HG03025 (cell line): ENCODE data around the gene RNGTT.
A peak's percentile ranks its signal among the peaks of the same experiment; 100 is the strongest.
"Not testable (repeated sequence)": the region's sequence is repeated elsewhere in the genome, so short reads cannot be mapped to it uniquely, and the experiment has no call there.

ENCODE experiments used
- ATAC-seq: cut with Tn5 transposase; IDR thresholded peaks from one replicate; pipeline ENCODE4 v1.9.1; 2021; ENCODE audit warnings: mild to moderate bottlenecking, moderate library complexity; ENCODE audit not compliant: unreplicated experiment, low FRiP score

Gene RNGTT

DNA sequence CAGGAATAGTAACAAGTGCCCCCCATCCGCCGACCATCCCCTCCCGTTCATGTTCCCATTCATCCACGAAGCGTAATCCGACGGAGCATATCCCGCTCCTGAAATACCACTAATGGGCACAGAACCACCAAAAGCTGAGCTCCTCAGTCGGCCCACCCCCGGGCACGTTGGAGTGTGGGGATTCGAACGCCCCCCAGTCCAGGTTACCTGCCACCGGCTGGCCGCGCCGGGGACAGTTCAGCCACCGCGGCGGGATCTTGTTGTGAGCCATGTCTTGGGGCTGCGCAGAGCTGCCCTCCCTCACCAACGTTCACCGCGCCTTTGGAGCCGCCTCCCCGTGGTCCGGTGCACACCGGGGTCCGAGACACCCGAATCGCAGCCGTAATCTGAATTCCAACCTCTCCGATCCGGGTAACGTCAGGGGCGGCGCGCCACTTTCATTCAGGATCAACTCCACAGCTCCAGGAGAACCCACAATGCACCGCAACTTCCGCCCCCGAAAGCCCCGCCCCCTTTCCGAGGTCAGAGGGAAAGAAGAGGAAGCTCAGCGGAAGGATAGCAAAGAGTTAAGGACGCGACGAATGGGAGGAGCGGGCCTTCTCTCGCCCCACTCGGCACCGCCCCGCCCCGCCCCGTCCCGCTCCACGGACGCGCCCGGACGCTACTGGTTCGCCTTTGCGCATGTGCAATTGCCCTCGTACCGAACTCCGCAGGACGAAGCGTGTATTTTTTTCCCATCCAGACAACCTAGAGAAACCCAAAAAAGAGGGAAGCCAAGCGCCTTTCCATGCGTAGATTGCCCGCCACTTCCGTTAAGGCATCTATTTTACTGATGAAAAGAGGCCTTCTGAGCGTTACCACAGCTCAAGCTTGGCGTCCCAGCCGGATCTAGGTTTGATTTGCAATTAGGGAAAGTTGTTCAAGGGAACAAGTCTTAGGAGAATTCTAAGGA lies at the start of gene RNGTT:
RNGTT (minus strand) TSS at position 480 of the 952 bp plus-strand sequence; CDS start at position 271, 209 bp downstream.
- peak; percentile 96 for ATAC-seq

DNA sequence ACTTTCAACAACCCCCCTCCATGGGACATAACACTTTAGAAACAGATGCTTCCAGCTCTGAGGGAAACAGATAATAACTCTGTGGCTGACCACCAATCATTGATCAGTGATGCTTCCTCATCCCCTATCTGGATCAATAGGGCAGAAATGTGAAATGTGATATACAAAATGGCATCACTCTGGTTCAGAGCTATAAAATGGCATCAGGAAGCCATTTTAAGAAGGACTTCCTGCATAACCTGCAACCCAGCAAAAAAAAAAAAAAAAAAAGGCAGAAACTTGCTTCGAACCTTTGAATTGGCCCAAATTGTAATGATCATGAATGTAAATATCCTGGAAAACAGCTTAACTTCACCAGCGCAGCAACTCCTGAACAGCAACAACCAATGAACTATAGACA lies 48.0 kb upstream of the RNGTT start:
- no peak for ATAC-seq

GRCh38 chr6:89010825-89011224 lies 47.4 kb upstream of the RNGTT start:
- no peak for ATAC-seq

DNA sequence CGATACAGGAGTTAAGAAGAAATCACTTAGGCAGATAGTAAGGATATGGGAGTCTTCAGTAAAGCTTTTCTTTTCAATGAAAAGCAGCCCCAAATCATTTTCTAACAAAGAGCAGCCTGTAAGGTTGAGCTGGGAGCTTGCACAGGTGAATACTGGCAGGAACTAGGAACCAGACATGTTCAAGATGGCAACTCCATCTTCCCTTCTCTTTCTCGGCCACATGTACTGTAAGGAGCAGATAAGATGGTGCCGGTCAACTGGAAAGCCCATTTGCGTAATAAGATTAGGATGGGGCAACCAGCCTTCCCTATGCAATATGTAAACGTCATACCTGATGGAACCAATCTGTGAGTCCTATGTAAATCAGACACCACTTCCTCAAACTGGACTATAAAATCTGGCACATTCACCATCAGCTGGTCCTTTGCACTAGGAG lies 46.2 kb upstream of the RNGTT start:
- no peak for ATAC-seq

DNA sequence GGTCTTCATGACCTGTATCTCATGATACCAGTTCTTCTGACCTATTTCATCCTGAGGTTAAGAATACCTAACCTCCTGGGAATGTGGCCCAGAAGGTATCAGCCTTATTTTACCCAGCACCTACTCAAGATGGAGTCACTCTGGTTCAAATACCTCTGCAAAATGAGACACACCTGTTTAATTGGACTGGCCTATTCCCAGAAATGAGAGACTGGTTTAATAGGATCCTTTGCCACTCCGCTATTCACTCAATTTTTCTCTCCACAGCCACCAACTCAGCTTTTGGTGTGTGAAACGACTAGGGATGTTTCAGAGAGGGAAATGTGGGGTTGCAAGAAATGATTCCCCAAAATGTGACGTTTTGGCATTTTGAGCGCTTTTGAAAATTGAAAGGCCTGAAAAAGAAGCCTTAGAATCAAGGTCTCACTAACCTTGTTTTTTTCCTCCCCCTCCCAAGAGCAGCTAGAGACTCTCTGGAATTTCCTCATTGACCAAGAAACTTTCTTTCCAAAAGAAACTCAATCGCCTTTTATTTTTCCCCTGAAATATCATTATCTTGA lies 45.5 kb upstream of the RNGTT start:
- no peak for ATAC-seq

- no peak for ATAC-seq
Observed at GRCh38 chr6:89008001-89008814, 44.8 kb upstream of the RNGTT start.

DNA sequence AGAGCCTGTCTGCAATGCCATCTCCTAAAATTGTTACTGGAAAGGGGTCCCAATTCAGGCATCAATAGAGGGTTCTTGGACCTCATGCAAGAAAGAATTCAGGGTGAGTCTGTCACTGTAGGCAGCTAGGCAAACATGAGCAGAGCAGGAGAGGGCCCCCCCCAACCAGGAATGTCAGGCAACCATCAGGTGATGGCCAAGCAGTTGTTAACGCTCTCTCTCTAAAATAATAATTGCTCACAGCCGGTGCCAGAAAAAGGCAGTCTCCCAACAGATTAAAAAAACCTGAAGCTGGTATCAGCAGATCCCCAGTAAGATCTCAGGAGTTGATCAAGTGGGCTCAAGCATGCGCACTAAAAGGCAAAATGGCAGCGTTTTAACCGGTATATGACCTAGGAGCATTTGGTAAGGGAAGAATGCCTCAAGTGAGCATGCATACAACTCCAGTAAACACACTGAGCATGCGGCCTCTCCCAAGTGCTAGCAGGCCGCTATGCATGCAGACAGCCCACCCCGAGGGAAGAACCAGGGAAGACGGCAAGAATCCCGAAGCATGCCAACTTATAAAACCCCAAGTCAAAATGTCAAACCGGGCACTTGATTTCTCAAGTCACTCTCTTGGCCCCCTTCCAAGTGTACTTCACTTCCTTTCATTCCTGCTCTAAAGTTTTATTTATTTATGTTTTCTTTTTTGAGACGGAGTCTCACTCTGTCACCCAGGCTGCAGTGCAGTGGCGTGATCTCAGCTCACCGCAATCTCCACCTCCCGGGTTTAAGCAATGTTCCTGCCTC lies 44.0 kb upstream of the RNGTT start:
- no peak for ATAC-seq

DNA sequence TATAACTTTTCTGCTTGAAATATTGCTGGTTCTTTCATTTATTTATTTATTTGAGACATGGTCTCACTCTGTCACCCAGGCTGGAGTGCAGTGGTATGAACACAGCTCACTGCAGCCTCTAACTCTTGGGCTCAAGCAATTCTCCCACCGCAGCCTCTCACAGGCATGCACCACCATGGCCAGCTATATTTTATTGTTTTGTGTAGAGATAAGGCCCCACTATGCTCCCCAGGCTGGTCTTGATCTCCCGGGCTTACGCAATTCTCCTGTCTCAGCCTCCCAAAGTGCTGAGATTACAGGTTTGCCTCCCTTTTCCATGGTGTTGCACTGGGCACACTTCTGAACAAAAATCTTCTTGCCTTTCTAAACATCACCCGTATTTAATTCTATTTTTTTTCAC lies 39.1 kb upstream of the RNGTT start:
- ATAC-seq, result no peak

DNA sequence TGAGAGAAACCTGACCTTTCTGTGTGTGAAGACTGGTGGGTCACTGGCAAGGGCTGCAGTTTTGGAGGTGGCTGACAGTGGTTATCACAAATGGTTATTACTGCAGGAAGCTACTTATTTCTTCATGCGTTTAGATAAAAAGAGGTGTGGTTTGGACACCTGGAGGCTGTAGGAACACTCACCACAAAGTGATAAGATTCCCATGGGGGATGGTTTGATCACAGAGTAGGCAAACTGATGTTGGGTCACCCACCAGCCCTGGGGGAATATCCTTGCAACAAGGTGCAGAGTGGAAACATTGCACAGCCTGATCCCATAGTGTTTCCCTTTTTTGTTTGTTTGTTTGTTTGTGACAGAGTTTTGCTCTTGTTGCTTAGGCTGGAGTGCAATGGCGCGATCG lies 33.9 kb upstream of the RNGTT start:
- ATAC-seq, result no peak

DNA sequence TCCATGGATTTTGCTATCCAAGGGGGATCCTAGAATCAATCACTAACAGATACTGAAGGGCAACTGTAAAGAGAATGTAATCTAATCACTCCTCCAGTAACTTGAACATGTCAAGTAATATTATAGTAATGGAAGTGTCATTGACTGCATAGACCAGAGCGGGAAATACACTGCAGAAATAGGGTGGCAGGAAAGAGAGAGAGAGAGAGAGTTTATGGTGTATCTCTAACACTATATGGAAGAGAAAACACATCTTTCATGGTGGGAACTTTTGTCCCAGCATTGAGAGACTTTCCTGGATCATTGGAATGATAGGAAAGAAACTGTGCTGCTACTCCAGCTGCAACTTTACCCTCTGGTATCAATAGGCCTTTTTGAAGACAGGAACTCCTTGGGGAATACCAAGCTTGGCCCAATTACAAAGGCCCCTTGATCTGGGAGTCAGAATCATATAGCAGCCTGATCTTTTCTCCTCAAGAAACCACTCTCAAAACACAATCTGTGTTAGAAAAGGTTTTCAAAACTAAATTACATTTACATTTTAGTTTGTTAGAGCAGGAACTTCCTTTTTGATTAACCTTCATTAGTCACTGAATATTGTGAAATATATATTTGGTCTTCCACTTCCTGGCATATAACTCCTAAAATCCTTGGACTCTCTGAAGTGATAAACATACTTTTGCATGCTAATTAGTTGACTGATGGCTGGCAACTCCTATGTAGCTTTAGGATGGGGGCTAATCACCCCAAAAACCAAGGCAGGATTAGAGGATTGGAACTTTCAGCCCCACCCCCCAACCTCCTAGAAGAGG lies 29.5 kb upstream of the RNGTT start:
- no peak for ATAC-seq

DNA sequence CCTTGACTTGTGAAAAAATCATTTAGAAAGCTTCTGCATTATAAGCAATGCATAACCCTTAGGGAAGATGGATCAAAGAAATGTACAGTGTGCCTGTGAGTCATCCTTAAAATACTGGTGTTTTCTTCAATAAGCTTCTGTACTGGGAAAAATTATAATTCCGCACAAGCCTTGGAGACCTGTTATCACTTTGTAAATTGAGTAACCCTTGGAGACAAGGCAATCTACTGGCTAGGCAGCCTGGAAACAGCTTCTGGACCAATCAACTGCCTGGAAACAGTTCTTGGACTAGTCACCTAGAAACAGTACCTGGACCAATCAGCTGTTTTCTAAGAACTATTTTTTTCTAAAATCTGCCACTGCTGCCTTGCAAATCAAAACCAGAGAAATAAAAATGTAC lies 25.8 kb upstream of the RNGTT start:
- no peak for ATAC-seq

DNA sequence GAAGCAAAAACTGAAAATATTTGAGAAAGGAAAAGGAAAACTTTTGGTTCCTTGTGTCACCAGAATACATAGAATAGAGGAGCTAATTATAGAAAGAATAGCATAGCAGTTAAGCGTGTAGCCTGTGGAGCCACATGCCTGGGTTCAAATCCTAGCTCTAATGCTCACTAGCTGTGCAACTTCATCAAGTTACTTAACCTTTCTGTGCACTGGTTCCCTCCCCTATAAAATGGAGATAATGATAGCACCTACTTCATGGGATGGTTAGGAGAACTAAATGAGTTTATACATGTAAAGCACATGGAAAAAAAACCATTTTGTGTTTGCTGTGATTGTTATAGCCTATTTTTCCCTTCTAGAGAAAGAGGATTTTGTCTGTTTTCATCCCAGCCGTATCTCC lies 24.5 kb upstream of the RNGTT start:
- no peak for ATAC-seq

- no peak for ATAC-seq
Observed at GRCh38 chr6:88985901-88986300, 22.5 kb upstream of the RNGTT start.

DNA sequence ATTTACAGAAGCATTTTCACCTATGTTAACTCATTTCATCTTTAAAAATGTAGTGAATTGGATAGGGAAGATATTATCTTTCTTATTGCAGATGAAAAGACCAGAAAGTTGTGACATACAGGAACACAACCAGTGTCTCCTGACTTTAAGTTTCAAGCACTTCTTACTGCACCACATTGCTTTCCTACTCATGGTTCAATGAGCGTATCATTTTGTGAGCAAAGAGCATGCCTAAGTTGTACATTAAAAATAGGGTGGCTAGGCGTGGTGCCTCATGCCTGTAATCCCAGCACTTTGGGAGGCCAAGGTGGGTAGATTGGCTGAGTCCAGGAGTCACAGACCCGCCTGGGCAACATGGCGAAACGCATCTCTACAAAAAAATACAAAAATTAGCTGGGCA lies 21.2 kb upstream of the RNGTT start:
- ATAC-seq, result no peak

GRCh38 chr6:88984152-88984551 lies 20.7 kb upstream of the RNGTT start:
- no peak for ATAC-seq

- no peak for ATAC-seq
Observed at GRCh38 chr6:88983532-88983931, 20.1 kb upstream of the RNGTT start.

DNA sequence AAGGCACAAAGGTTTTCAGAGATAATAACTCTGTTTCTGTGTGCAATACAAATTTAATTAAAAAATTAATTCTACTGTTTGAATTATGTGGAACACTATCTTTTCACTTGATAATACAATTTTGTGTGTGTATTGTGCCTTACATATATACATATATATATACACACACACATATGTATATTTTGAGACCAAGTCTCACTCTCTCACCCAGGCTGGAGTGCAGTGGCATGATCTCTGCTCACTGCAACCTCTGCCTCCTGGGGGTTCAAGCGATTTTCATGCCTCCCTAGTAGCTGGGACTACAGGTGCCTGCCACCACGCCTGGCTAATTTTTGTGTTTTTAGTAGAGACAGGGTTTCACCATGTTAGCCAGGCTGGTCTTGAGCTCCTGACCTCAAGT lies 19.7 kb upstream of the RNGTT start:
- ATAC-seq, result not testable (repeated sequence)

- no peak for ATAC-seq
Observed at GRCh38 chr6:88982720-88983119, 19.3 kb upstream of the RNGTT start.

- no peak for ATAC-seq
Observed at GRCh38 chr6:88975369-88975768, 12.0 kb upstream of the RNGTT start.
